Left renal pelvis (tissue), 4 donors: ENCODE results near the gene HOXA10. TPM values are rescaled to one million over a fixed set of nuclear protein-coding genes. Genes with fewer than 3 reads are reported as not detected.

Experiments
- DNase-seq, 4 donors: peaks; one replicate each; pipeline ENCODE4 v3.0.0-alpha.2; 2013; ENCODE audit warnings: low read depth in 4 of 4, low spot score in 3 of 4
- polyA plus RNA-seq, 4 donors: library from polyadenylated mRNA; unstranded; fragments of 120-200 nt; gene quantifications; one replicate each; pipeline ENCODE4 v1.2.1, GENCODE V29; 2013; ENCODE audit not compliant: insufficient read length in 4 of 4

HOXA10 gene
- polyA plus RNA-seq, 4 donors: 103 to 161 (median 136) TPM

- no peak for DNase-seq
These were observed 17.9 kb upstream of the HOXA10 start for GRCh38 chr7:27191833-27192545.

- DNase-seq: no peak
These were observed 17.1 kb upstream of the HOXA10 start for GRCh38 chr7:27191161-27191731.

GRCh38 chr7:27189997-27190748, 16.1 kb upstream of the HOXA10 start:
- DNase-seq: no peak

- DNase-seq: peak in 1 of 4 donors; percentile 80
These were observed 15.3 kb upstream of the HOXA10 start for GRCh38 chr7:27189295-27189996.

- DNase-seq: no peak
These were observed 14.5 kb upstream of the HOXA10 start for GRCh38 chr7:27188386-27189294.

GRCh38 chr7:27187475-27188385, 13.6 kb upstream of the HOXA10 start:
- no peak for DNase-seq

- no peak for DNase-seq
These were observed 12.8 kb upstream of the HOXA10 start for GRCh38 chr7:27186668-27187474.

GRCh38 chr7:27185854-27186667, 11.9 kb upstream of the HOXA10 start:
- DNase-seq: no peak

GRCh38 chr7:27185013-27185853, 11.1 kb upstream of the HOXA10 start, which contains the start of gene HOXA11:
TSS of gene HOXA11 (minus strand) at chr7:27185232. CDS start at chr7:27185144, 88 bp downstream.
- DNase-seq: peak; percentile 87 to 97 (median 90)

- DNase-seq: no peak
These were observed 10.4 kb upstream of the HOXA10 start for GRCh38 chr7:27184337-27185012.

- DNase-seq: no peak
These were observed 9.7 kb upstream of the HOXA10 start for GRCh38 chr7:27183682-27184336.

GRCh38 chr7:27182861-27183681, 9.0 kb upstream of the HOXA10 start:
- DNase-seq: no peak

GRCh38 chr7:27182285-27182841, 8.2 kb upstream of the HOXA10 start:
- DNase-seq: no peak

GRCh38 chr7:27181795-27182275, 7.7 kb upstream of the HOXA10 start:
- no peak for DNase-seq
